NB4 (cell line): ENCODE data around the gene BUD13.

ENCODE experiments used
- DNase-seq: peaks from one replicate; pipeline ENCODE4 v3.0.0; 2010; ENCODE audit warnings: low read depth
- H3K4me3 ChIP-seq: one replicate; pipeline ENCODE4 v1.5.1; 2011; ENCODE audit warnings: mild to moderate bottlenecking, low read depth, low read length, moderate library complexity
- CTCF ChIP-seq: IDR thresholded peaks from one replicate; pipeline ENCODE4 v1.5.1; 2012; ENCODE audit warnings: low read depth, low read length
- MAX ChIP-seq: IDR thresholded peaks from 2 replicates; pipeline ENCODE4 v1.6.1; 2011; ENCODE audit warnings: low read depth, low read length
- MYC ChIP-seq: IDR thresholded peaks from 2 replicates; pipeline ENCODE4 v1.6.1; 2011; ENCODE audit warnings: low read depth, low read length
- POLR2A ChIP-seq: IDR thresholded peaks from 2 replicates; pipeline ENCODE4 v1.6.1; 2011; ENCODE audit warnings: mild to moderate bottlenecking; ENCODE audit not compliant: insufficient read length; ENCODE audit errors: extremely low read depth

BUD13 gene

GRCh38 chr11:116796548-116796947 is 23.8 kb upstream of the BUD13 start:
- TF ChIP-seq CTCF (no peak), MYC (no peak), POLR2A (no peak), MAX (no peak)
- no peak for DNase-seq
- no peak overlapping the region for H3K4me3 ChIP-seq

GRCh38 chr11:116794851-116795250 is 22.1 kb upstream of the BUD13 start:
- DNase-seq, result no peak
- TF ChIP-seq MYC, result no peak
- no peak for TF ChIP-seq POLR2A
- no peak for TF ChIP-seq MAX
- TF ChIP-seq CTCF, result no peak
- H3K4me3 ChIP-seq, result no peak overlapping the region

GRCh38 chr11:116793772-116794097 is 20.9 kb upstream of the BUD13 start:
- TF ChIP-seq POLR2A (no peak), MAX (peak; percentile 41; the same call in 1 of the 2 replicates)
- peak; percentile 50 for DNase-seq
- no peak overlapping the region for H3K4me3 ChIP-seq

GRCh38 chr11:116792869-116793771 is 20.3 kb upstream of the BUD13 start:
- TF ChIP-seq MAX, result no peak
- H3K4me3 ChIP-seq, result no peak overlapping the region
- DNase-seq, result no peak

- DNase-seq, result no peak
- no peak for TF ChIP-seq POLR2A
Measured at GRCh38 chr11:116792144-116792868, 19.5 kb upstream of the BUD13 start.

GRCh38 chr11:116791813-116792143 is 19.0 kb upstream of the BUD13 start, which contains the start of gene APOA5:
TSS of gene APOA5 (minus strand) at chr11:116791879. CDS start at chr11:116791860, 19 bp downstream.
- TF ChIP-seq MAX (no peak), MYC (no peak), POLR2A (no peak), CTCF (no peak)
- DNase-seq, result no peak
- no peak within 1 kb of the TSS for H3K4me3 ChIP-seq

More at GRCh38 chr11:116792144-116792868, 19.5 kb upstream of the BUD13 start:
- no peak overlapping the region for H3K4me3 ChIP-seq

GRCh38 chr11:116791002-116791812 is 18.4 kb upstream of the BUD13 start:
- peak; percentile 83 for DNase-seq
- TF ChIP-seq CTCF (peak; percentile 91), MAX (no peak)
- no peak overlapping the region for H3K4me3 ChIP-seq
